Ectodermal cell (in vitro differentiated cells): ENCODE results near the gene HBQ1.
A peak's percentile ranks its signal among the peaks of the same experiment; 100 is the strongest.
"Not testable (repeated sequence)": the region's sequence is repeated elsewhere in the genome, so short reads cannot be mapped to it uniquely, and the experiment has no call there.

ENCODE experiments used
- H3K27ac ChIP-seq: 2 replicates; pipeline ENCODE4 v1.7.0; 2013; ENCODE audit warnings: mild to moderate bottlenecking, low read depth, low read length; ENCODE audit not compliant: insufficient read depth, poor library complexity, severe bottlenecking
- H3K27me3 ChIP-seq: 2 replicates; pipeline ENCODE4 v1.7.0; 2013; ENCODE audit warnings: mild to moderate bottlenecking, low read length; ENCODE audit not compliant: insufficient read depth, control insufficient read depth, poor library complexity, severe bottlenecking
- H3K36me3 ChIP-seq: one replicate; pipeline ENCODE4 v1.7.0; 2013; ENCODE audit warnings: low read length; ENCODE audit not compliant: control insufficient read depth, insufficient read depth
- H3K4me1 ChIP-seq: one replicate; pipeline ENCODE4 v1.7.0; 2013; ENCODE audit warnings: low read length; ENCODE audit not compliant: control insufficient read depth, insufficient read depth
- H3K4me3 ChIP-seq: 2 replicates; pipeline ENCODE4 v1.7.0; 2013; ENCODE audit warnings: low read depth, low read length, control low read depth; ENCODE audit not compliant: insufficient read depth
- H3K9me3 ChIP-seq: 2 replicates; pipeline ENCODE4 v1.7.0; 2013; ENCODE audit warnings: mild to moderate bottlenecking, low read length, moderate library complexity; ENCODE audit not compliant: control insufficient read depth
- WGBS, 2 experiments: methylation state at CpG; one replicate each; pipeline ENCODE4 v1.1.7; 2013; ENCODE audit warnings: missing lambda C conversion rate in 2 of 2; 5-methylcytosine and 5-hydroxymethylcytosine counted together

Gene HBQ1

GRCh38 chr16:146646-147045, 33.6 kb upstream of the HBQ1 start:
- H3K36me3 ChIP-seq, result no peaks in the 10 kb centered on the region
- WGBS, 2 experiments, result 94 to 95% methylated on average over 2 of the region's 2 CpGs

GRCh38 chr16:149024-149660, 31.1 kb upstream of the HBQ1 start:
- H3K9me3 ChIP-seq, result no peaks in the 10 kb centered on the region
- H3K36me3 ChIP-seq, result no peaks in the 10 kb centered on the region
- WGBS, 2 experiments, result 61 to 65% methylated on average over 9 of the region's 9 CpGs
- H3K27me3 ChIP-seq, result peaks cover 50% of the 10 kb centered on the region
- no peak overlapping the region for H3K4me3 ChIP-seq
- no peak overlapping the region for H3K27ac ChIP-seq
- no peaks in the 10 kb centered on the region for H3K4me1 ChIP-seq

More at GRCh38 chr16:146646-147045, 33.6 kb upstream of the HBQ1 start:
- Histone ChIP-seq H3K4me1 (no peaks in the 10 kb centered on the region), H3K9me3 (no peaks in the 10 kb centered on the region), H3K27me3 (peaks cover 34% of the 10 kb centered on the region), H3K4me3 (no peak overlapping the region), H3K27ac (no peak overlapping the region)

- no peak within 1 kb of the TSS for H3K27ac ChIP-seq
- H3K36me3 ChIP-seq, result no peaks in the 10 kb centered on the region
- H3K4me1 ChIP-seq, result no peaks in the 10 kb centered on the region
- H3K9me3 ChIP-seq, result no peaks in the 10 kb centered on the region
- peaks cover 83% of the 10 kb centered on the region for H3K27me3 ChIP-seq
- 89 to 90% methylated on average over 17 of the region's 17 CpGs for WGBS, 2 experiments
- H3K4me3 ChIP-seq, result no peak within 1 kb of the TSS
These were observed 27.8 kb upstream of the HBQ1 start, which contains the start of gene HBZ for GRCh38 chr16:152141-153128. Gene HBZ, plus strand, starts transcription at chr16:152644. Its CDS starts 266 bp downstream, at chr16:152910.

GRCh38 chr16:153129-153521, 27.1 kb upstream of the HBQ1 start:
- 73 to 79% methylated on average over 3 of the region's 6 CpGs for WGBS, 2 experiments
- H3K27ac ChIP-seq, H3K4me3 ChIP-seq, H3K36me3 ChIP-seq, H3K4me1 ChIP-seq, H3K9me3 ChIP-seq: not testable (repeated sequence)
- H3K27me3 ChIP-seq, result peaks cover 88% of the 10 kb centered on the region

- not testable (repeated sequence) for H3K9me3 ChIP-seq, H3K4me1 ChIP-seq, H3K36me3 ChIP-seq, H3K4me3 ChIP-seq, H3K27ac ChIP-seq
- WGBS, 2 experiments, result 0% methylated on average over 17 of the region's 74 CpGs; no CpG with 5 or more reads in 1 of the 2 experiments
- peaks cover 87% of the 10 kb centered on the region for H3K27me3 ChIP-seq
These were observed 26.6 kb upstream of the HBQ1 start for GRCh38 chr16:153550-154216.

GRCh38 chr16:154217-155030, 25.8 kb upstream of the HBQ1 start:
- Histone ChIP-seq H3K27me3 (peaks cover 85% of the 10 kb centered on the region), H3K4me1 (no peaks in the 10 kb centered on the region), H3K27ac (no peak overlapping the region), H3K4me3 (peak overlapping the region; percentile 40), H3K36me3 (no peaks in the 10 kb centered on the region), H3K9me3 (no peaks in the 10 kb centered on the region)
- 3% methylated on average over 53 to 55 of the region's 59 CpGs for WGBS, 2 experiments

GRCh38 chr16:155031-155398, 25.2 kb upstream of the HBQ1 start:
- H3K4me3 ChIP-seq, result peak overlapping the region; percentile 40
- H3K4me1 ChIP-seq, result no peaks in the 10 kb centered on the region
- H3K36me3 ChIP-seq, result no peaks in the 10 kb centered on the region
- H3K27ac ChIP-seq, result no peak overlapping the region
- H3K9me3 ChIP-seq, result no peaks in the 10 kb centered on the region
- peaks cover 83% of the 10 kb centered on the region for H3K27me3 ChIP-seq
- WGBS, 2 experiments, result 78 to 80% methylated on average over 7 of the region's 7 CpGs

GRCh38 chr16:159136-159849, 21.0 kb upstream of the HBQ1 start:
- H3K4me3 ChIP-seq, result no peak overlapping the region
- WGBS, 2 experiments, result 49 to 58% methylated on average over 6 of the region's 6 CpGs
- H3K9me3 ChIP-seq, result no peaks in the 10 kb centered on the region
- peaks cover 83% of the 10 kb centered on the region for H3K27me3 ChIP-seq
- H3K27ac ChIP-seq, result no peak overlapping the region
- H3K4me1 ChIP-seq, result no peaks in the 10 kb centered on the region
- no peaks in the 10 kb centered on the region for H3K36me3 ChIP-seq

GRCh38 chr16:160242-160641, 20.0 kb upstream of the HBQ1 start:
- WGBS, 2 experiments, result 78 to 80% methylated on average over 17 to 20 of the region's 20 CpGs
- not testable (repeated sequence) for H3K36me3 ChIP-seq
- H3K27me3 ChIP-seq, result peaks cover 78% of the 10 kb centered on the region

More at GRCh38 chr16:160242-160641, 20.0 kb upstream of the HBQ1 start:
- H3K27ac ChIP-seq, H3K9me3 ChIP-seq, H3K4me3 ChIP-seq, H3K4me1 ChIP-seq: not testable (repeated sequence)
